Endothelial cell of umbilical vein (primary cell): ENCODE data around the gene OPN1SW. TPM values are rescaled to one million over a fixed set of nuclear protein-coding genes. Genes with fewer than 3 reads are reported as not detected.

ENCODE experiments used
- BruUV-seq: library from RNA; stranded (reverse); fragments of 400-500 nt; replicated peaks from 2 replicates; lab custom pipeline; 2021; lab: Mats Ljungman, UMichigan
- CTCF ChIA-PET: fragments of 300-600, 350-600 bp; sonication (Branson Sonifier 250); formaldehyde crosslinking; loops from one replicate; lab custom pipeline; 2021; ENCODE audit warnings: antibody characterized with exemption, inconsistent platforms; lab: Charles Lee
- POLR2A ChIA-PET: fragments of 300-600, 350-600 bp; sonication (Branson Sonifier 250); formaldehyde crosslinking; loops from one replicate; lab custom pipeline; 2021; ENCODE audit warnings: antibody characterized with exemption, inconsistent platforms; lab: Charles Lee
- DNase-seq: peaks from one replicate; pipeline ENCODE4 v3.0.0-alpha.2; 2011; ENCODE audit warnings: low read depth, low spot score
- FAIRE-seq: peaks from 2 replicates; lab custom pipeline; 2011; peaks lifted over from hg19 to GRCh38; lab: Jason Lieb, UNC
- H2AFZ ChIP-seq: 2 replicates; pipeline ENCODE4 v1.6.0; 2012; ENCODE audit warnings: low read depth, low read length, control low read depth, inconsistent platforms
- H3K27ac ChIP-seq: 2 replicates; pipeline ENCODE4 v1.5.1; 2011; ENCODE audit warnings: low read depth, mild to moderate bottlenecking, control low read depth, low read length, moderate library complexity; ENCODE audit not compliant: insufficient read depth
- H3K27me3 ChIP-seq, 2 experiments: 2 replicates each; pipeline versions ENCODE4 v1.6.0 to v1.6.1; 2011; ENCODE audit warnings: low read length in 2 of 2, mixed read lengths in 1 of 2; ENCODE audit not compliant: control insufficient read depth in 2 of 2, insufficient read depth in 2 of 2
- H3K36me3 ChIP-seq, 2 experiments: 2 replicates in 1 of 2; 3 replicates in 1 of 2; pipeline ENCODE4 v1.5.1; 2011; ENCODE audit warnings: low read length in 2 of 2, mild to moderate bottlenecking in 1 of 2, moderate library complexity in 1 of 2; ENCODE audit not compliant: control insufficient read depth in 2 of 2, insufficient read depth in 2 of 2; ENCODE audit errors: extremely low read depth in 1 of 2
- H3K4me1 ChIP-seq: 3 replicates; pipeline ENCODE4 v1.5.1; 2011; ENCODE audit warnings: mild to moderate bottlenecking, low read length; ENCODE audit not compliant: control insufficient read depth, insufficient read depth; ENCODE audit errors: extremely low read depth
- H3K4me2 ChIP-seq: 2 replicates; pipeline ENCODE4 v1.6.1; 2011; ENCODE audit warnings: low read length, control low read depth, mixed read lengths; ENCODE audit not compliant: insufficient read depth
- H3K4me3 ChIP-seq, 3 experiments: fragments of 200-600 bp in 1 of 3; sonication (generic), shearing (Covaris generic) in 1 of 3; replicated peaks in 1 of 3; 2 replicates each; pipeline ENCODE4 v1.5.1; 2011 to 2016; ENCODE audit warnings: control low read depth in 3 of 3, low read length in 3 of 3, mild to moderate bottlenecking in 2 of 3, inconsistent platforms in 1 of 3, low read depth in 1 of 3, moderate library complexity in 1 of 3; ENCODE audit not compliant: insufficient read depth in 1 of 3
- H3K79me2 ChIP-seq: 2 replicates; pipeline ENCODE4 v1.6.0; 2012; ENCODE audit warnings: low read length, inconsistent platforms; ENCODE audit not compliant: control insufficient read depth, insufficient read depth
- H3K9ac ChIP-seq: replicated peaks from 2 replicates; pipeline ENCODE3; 2011; ENCODE audit warnings: low read length, control low read depth; ENCODE audit not compliant: insufficient read depth; ENCODE audit errors: extremely low read depth
- H3K9me1 ChIP-seq: replicated peaks from 3 replicates; pipeline ENCODE4 v1.6.0; 2011; ENCODE audit warnings: mild to moderate bottlenecking, low read length; ENCODE audit not compliant: control insufficient read depth, insufficient read depth; ENCODE audit errors: extremely low read depth
- H3K9me3 ChIP-seq: replicated peaks from 2 replicates; pipeline ENCODE4 v1.5.1; 2012; ENCODE audit warnings: low read length, inconsistent platforms; ENCODE audit not compliant: control insufficient read depth, insufficient read depth
- H4K20me1 ChIP-seq: replicated peaks from 2 replicates; pipeline ENCODE3; 2011; ENCODE audit warnings: mild to moderate bottlenecking, low read length; ENCODE audit not compliant: control insufficient read depth, insufficient read depth; ENCODE audit errors: extremely low read depth
- CTCF ChIP-seq, 2 donors: IDR thresholded peaks; 1 replicate in 1 of 2; 2 replicates in 1 of 2; pipeline ENCODE4 v1.5.1; 2011; ENCODE audit warnings: low read length in 2 of 2, mild to moderate bottlenecking in 2 of 2, moderate library complexity in 2 of 2, control low read depth in 1 of 2, inconsistent platforms in 1 of 2, low read depth in 1 of 2; ENCODE audit not compliant: insufficient read depth in 1 of 2; ENCODE audit errors: extremely low read depth in 1 of 2
- EZH2 ChIP-seq: IDR thresholded peaks from 2 replicates; pipeline ENCODE4 v1.6.1; 2012; ENCODE audit warnings: borderline replicate concordance, low read depth, mild to moderate bottlenecking, moderate library complexity, low read length, inconsistent platforms; ENCODE audit not compliant: severe bottlenecking
- FOS ChIP-seq: IDR thresholded peaks from 2 replicates; pipeline ENCODE4 v1.6.1; 2011; ENCODE audit warnings: mild to moderate bottlenecking, low read length, moderate library complexity, borderline replicate concordance; ENCODE audit not compliant: insufficient read depth
- GATA2 ChIP-seq: IDR thresholded peaks from 2 replicates; pipeline ENCODE4 v1.7.0; 2011; ENCODE audit warnings: low read depth, mild to moderate bottlenecking, moderate library complexity, mixed read lengths, low read length; ENCODE audit not compliant: insufficient read length, insufficient read depth
- JUN ChIP-seq: IDR thresholded peaks from 2 replicates; pipeline ENCODE4 v1.6.1; 2011; ENCODE audit warnings: borderline replicate concordance, low read depth; ENCODE audit not compliant: insufficient read length, insufficient read depth
- MAX ChIP-seq: IDR thresholded peaks from 2 replicates; pipeline ENCODE4 v1.6.1; 2011; ENCODE audit not compliant: insufficient read depth, insufficient read length
- MYC ChIP-seq: IDR thresholded peaks from one replicate; pipeline ENCODE4 v1.6.1; 2011; ENCODE audit warnings: mild to moderate bottlenecking, low read depth, low read length
- POLR2A ChIP-seq: IDR thresholded peaks from 2 replicates; pipeline ENCODE4 v1.6.1; 2012; ENCODE audit warnings: low read depth, mild to moderate bottlenecking, control low read depth, low read length
- POLR2AphosphoS5 ChIP-seq: IDR thresholded peaks from 2 replicates; pipeline ENCODE4 v1.6.1; 2012; ENCODE audit warnings: low read depth, mild to moderate bottlenecking, control low read depth, low read length, moderate library complexity; ENCODE audit not compliant: insufficient read depth
- dilution Hi-C: fragments of 300-500 bp; cut with MboI; formaldehyde crosslinking; loops from one replicate; pipeline ENCODE4 v1.15.0; 2019; ENCODE audit warnings: low sequenced_read_pairs; ENCODE audit not compliant: extremely low pct_ligation_motif_present
- intact Hi-C: fragments of 100-400 bp; cut with micrococcal nuclease; formaldehyde crosslinking; loops from one replicate; pipeline ENCODE4 v1.10.0; 2022
- polyA plus RNA-seq, 4 experiments: library from polyadenylated mRNA; depleted of rRNA in 3 of 4; stranded (reverse) in 3 of 4; unstranded in 1 of 4; fragments of >200 nt; gene quantifications; 2 replicates each; pipeline versions ENCODE4 v1.2.1 to v1.2.3, GENCODE V29; 2011 to 2012; ENCODE audit warnings: missing spikeins in 1 of 4
- total RNA-seq: library from RNA; stranded (reverse); gene quantifications from 2 replicates; pipeline ENCODE4 v1.2.3, GENCODE V29; 2021

The OPN1SW gene
- total and polyA plus RNA-seq, 2 donors (not counting 3 experiments of a cell fraction or from before 2014, with no cell fraction given), result not detected

- Histone ChIP-seq H3K27me3 (peaks cover 29 to 39% of the 10 kb centered on the region in 2 experiments), H2AFZ (no peak overlapping the region), H3K79me2 (no peaks in the 10 kb centered on the region), H3K4me1 (no peaks in the 10 kb centered on the region), H3K9me3 (no peaks in the 10 kb centered on the region), H3K9ac (no peak overlapping the region), H4K20me1 (no peaks in the 10 kb centered on the region), H3K4me3 (no peak overlapping the region), H3K9me1 (no peaks in the 10 kb centered on the region), H3K4me2 (no peak overlapping the region), H3K27ac (no peak overlapping the region), H3K36me3 (no peaks in the 10 kb centered on the region)
- TF ChIP-seq JUN, result no peak
- no peak for TF ChIP-seq POLR2AphosphoS5
- TF ChIP-seq POLR2A, result no peak
- TF ChIP-seq EZH2, result no peak
- TF ChIP-seq GATA2, result no peak
- no peak for TF ChIP-seq MAX
- no peak for FAIRE-seq
- DNase-seq, result no peak
- dilution Hi-C loops, result no loop called here
- ChIA-PET CTCF (interaction anchor here (2.1 kb wide), 1 partner anchor 12 kb away, joined by 6 read pairs; no protein-coding TSS in a partner anchor), POLR2A (no interaction called here)
- no TSS peak for BruUV-seq
- intact Hi-C loops, result no loop called here
Measured at GRCh38 chr7:128821724-128822123, 46.1 kb upstream of the OPN1SW start.

GRCh38 chr7:128818694-128819093 lies 43.1 kb upstream of the OPN1SW start:
- intact Hi-C loops, result no loop called here
- H4K20me1 ChIP-seq, result no peaks in the 10 kb centered on the region
- no peak overlapping the region for H3K9ac ChIP-seq
- no peak for FAIRE-seq
- no peak overlapping the region for H3K4me3 ChIP-seq
- no peak overlapping the region for H2AFZ ChIP-seq
- CTCF ChIA-PET, result interaction anchor here (1.0 to 1.8 kb wide), 5 partner anchors 10 to 31 kb away, joined by 3 to 5 read pairs (median 4); no protein-coding TSS in a partner anchor
- no peak overlapping the region for H3K27ac ChIP-seq
- no peaks in the 10 kb centered on the region for H3K36me3 ChIP-seq
- no peaks in the 10 kb centered on the region for H3K9me1 ChIP-seq
- no TSS peak for BruUV-seq
- dilution Hi-C loops, result no loop called here
- H3K9me3 ChIP-seq, result no peaks in the 10 kb centered on the region
- peaks cover 39 to 50% of the 10 kb centered on the region in 2 experiments for H3K27me3 ChIP-seq
- POLR2A ChIA-PET, result no interaction called here
- H3K4me1 ChIP-seq, result no peaks in the 10 kb centered on the region
- TF ChIP-seq EZH2 (no peak), MYC (no peak), FOS (no peak), GATA2 (no peak), POLR2A (no peak), MAX (no peak), JUN (no peak), POLR2AphosphoS5 (no peak), CTCF (IDR thresholded peaks at IDR 0.05; ENCODE audit: extremely low read depth in 1 of 2, insufficient read depth in 1 of 2, low read depth in 1 of 2, low read length in 2 of 2) (no peak)
- no peak overlapping the region for H3K4me2 ChIP-seq
- DNase-seq, result no peak
- no peaks in the 10 kb centered on the region for H3K79me2 ChIP-seq
